NT2/D1 (cell line): ENCODE data around the gene SAMD13.

Experiments
- SUZ12 ChIP-seq: IDR thresholded peaks from 2 replicates; pipeline ENCODE4 v1.6.1; 2011; ENCODE audit not compliant: insufficient read length, insufficient read depth; ENCODE audit errors: extremely low read depth
- YY1 ChIP-seq: IDR thresholded peaks from 2 replicates; pipeline ENCODE4 v1.6.1; 2011; ENCODE audit not compliant: insufficient read length, insufficient read depth

DNA sequence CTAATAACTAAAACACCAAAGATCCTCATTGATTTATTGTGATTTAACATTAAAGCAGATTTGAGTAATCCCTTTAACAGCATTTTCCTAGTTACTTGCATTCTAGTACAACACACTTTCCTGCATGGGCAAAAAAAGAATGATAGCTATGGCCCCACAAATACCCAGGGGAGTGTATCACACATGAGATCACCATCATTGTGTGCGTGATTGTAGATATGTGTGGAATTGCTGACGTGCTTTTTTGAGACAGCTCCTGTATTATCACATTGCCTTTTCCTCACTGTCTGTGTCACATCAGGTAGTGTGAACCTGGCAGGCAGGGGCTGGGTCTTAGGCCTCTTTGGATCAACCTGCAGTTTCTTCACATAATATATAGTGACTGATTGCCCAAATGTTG, 48.5 kb upstream of the SAMD13 start:
- no peak for TF ChIP-seq YY1
- no peak for TF ChIP-seq SUZ12
